OCI-M2 (cell line): ENCODE data around the gene KDM4C.
"Not testable (repeated sequence)": the region's sequence is repeated elsewhere in the genome, so short reads cannot be mapped to it uniquely, and the experiment has no call there.

Experiments used
- DNase-seq: peaks from one replicate; lab custom pipeline; 2025; ENCODE audit not compliant: unreplicated experiment; lab: John Stamatoyannopoulos, UW

Gene KDM4C

GRCh38 chr9:7154650-7155049 lies 396.9 kb downstream of the KDM4C start:
- no peak for DNase-seq

GRCh38 chr9:7161469-7161868 lies 403.7 kb downstream of the KDM4C start:
- DNase-seq, result no peak

GRCh38 chr9:7163932-7164331 lies 406.2 kb downstream of the KDM4C start:
- no peak for DNase-seq

GRCh38 chr9:7164440-7165330 lies 406.9 kb downstream of the KDM4C start:
- no peak for DNase-seq

GRCh38 chr9:7165331-7165975 lies 407.7 kb downstream of the KDM4C start:
- DNase-seq, result no peak

GRCh38 chr9:7166074-7166473 lies 408.3 kb downstream of the KDM4C start:
- DNase-seq, result no peak

GRCh38 chr9:7169717-7170389 lies 412.1 kb downstream of the KDM4C start:
- no peak for DNase-seq

GRCh38 chr9:7171396-7172153 lies 413.8 kb downstream of the KDM4C start:
- DNase-seq, result no peak

- DNase-seq, result no peak
Measured at GRCh38 chr9:7172154-7173115, 414.7 kb downstream of the KDM4C start.

- DNase-seq, result no peak
Measured at GRCh38 chr9:7173139-7173538, 415.4 kb downstream of the KDM4C start.

GRCh38 chr9:7174301-7174700 lies 416.5 kb downstream of the KDM4C start:
- DNase-seq, result no peak

GRCh38 chr9:7174884-7175283 lies 417.1 kb downstream of the KDM4C start:
- no peak for DNase-seq

- DNase-seq, result no peak
Measured at GRCh38 chr9:7176561-7176960, 418.8 kb downstream of the KDM4C start.

- no peak for DNase-seq
Measured at GRCh38 chr9:7177383-7177782, 419.6 kb downstream of the KDM4C start.

- no peak for DNase-seq
Measured at GRCh38 chr9:7178729-7179128, 421.0 kb downstream of the KDM4C start.

GRCh38 chr9:7180247-7180646 lies 422.5 kb downstream of the KDM4C start:
- no peak for DNase-seq

- DNase-seq, result not testable (repeated sequence)
Measured at GRCh38 chr9:7183139-7183538, 425.4 kb downstream of the KDM4C start.

GRCh38 chr9:7185612-7186011 lies 427.8 kb downstream of the KDM4C start:
- no peak for DNase-seq

- DNase-seq, result no peak
Measured at GRCh38 chr9:7186175-7186574, 428.4 kb downstream of the KDM4C start.

GRCh38 chr9:7192266-7192665 lies 434.5 kb downstream of the KDM4C start:
- no peak for DNase-seq
